ENCODE measurements around the gene MAP2K7.
A peak's percentile ranks its signal among the peaks of the same experiment; 100 is the strongest.

MAP2K7 gene

DNA sequence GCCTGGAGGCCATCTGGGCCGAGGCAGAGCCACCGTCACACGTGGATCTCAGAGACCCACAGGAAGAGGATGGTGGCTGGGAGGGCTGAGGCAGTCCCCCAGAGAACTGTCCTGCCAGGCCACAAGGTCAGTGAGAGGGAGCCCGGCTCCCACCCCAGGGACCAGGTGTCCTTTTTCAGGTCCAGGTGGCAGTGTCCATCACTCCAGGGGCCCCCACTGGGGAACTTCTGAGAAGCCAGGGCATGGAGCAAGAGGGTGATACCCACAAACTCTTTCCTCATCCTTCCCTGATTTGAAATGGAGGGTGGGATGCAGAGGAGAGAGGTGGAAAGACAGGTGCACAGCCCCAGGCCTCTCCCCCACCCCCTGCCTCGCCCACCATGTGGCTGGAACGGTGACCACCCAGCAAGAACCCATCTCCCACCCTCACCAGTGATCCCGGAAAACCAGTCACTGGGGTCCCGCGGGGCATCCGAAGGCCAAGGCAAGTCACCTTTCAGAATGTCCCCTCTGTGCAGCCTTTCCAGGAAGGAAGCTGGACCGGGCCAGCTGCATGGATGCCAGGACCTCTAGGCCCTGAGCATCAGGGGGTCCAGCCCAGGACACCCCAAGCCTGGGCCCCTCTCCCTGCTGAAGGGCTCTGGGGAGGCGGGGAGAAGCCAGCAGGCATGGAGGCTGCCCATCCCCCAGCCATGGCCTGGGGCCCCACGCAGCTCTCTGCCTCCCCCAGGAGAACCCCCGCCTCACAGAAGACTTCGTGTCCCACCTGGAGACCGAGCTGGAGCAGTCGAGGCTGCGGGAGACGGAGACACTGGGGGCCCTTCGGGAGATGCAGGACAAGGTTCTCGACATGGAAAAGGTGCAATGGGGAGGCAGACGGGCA, 43.6 kb upstream of the MAP2K7 start:
- TF ChIP-seq, protein P1, sequence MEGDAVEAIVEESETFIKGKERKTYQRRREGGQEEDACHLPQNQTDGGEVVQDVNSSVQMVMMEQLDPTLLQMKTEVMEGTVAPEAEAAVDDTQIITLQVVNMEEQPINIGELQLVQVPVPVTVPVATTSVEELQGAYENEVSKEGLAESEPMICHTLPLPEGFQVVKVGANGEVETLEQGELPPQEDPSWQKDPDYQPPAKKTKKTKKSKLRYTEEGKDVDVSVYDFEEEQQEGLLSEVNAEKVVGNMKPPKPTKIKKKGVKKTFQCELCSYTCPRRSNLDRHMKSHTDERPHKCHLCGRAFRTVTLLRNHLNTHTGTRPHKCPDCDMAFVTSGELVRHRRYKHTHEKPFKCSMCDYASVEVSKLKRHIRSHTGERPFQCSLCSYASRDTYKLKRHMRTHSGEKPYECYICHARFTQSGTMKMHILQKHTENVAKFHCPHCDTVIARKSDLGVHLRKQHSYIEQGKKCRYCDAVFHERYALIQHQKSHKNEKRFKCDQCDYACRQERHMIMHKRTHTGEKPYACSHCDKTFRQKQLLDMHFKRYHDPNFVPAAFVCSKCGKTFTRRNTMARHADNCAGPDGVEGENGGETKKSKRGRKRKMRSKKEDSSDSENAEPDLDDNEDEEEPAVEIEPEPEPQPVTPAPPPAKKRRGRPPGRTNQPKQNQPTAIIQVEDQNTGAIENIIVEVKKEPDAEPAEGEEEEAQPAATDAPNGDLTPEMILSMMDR (IDR thresholded peaks at IDR 0.05; ENCODE audit: low read length, missing control alignments) = no peak
- no peak overlapping the region for H3K4me3 ChIP-seq (replicated peaks; ENCODE audit: low read depth, low read length)
- no peak for DNase-seq (ENCODE audit: low read depth)

DNA sequence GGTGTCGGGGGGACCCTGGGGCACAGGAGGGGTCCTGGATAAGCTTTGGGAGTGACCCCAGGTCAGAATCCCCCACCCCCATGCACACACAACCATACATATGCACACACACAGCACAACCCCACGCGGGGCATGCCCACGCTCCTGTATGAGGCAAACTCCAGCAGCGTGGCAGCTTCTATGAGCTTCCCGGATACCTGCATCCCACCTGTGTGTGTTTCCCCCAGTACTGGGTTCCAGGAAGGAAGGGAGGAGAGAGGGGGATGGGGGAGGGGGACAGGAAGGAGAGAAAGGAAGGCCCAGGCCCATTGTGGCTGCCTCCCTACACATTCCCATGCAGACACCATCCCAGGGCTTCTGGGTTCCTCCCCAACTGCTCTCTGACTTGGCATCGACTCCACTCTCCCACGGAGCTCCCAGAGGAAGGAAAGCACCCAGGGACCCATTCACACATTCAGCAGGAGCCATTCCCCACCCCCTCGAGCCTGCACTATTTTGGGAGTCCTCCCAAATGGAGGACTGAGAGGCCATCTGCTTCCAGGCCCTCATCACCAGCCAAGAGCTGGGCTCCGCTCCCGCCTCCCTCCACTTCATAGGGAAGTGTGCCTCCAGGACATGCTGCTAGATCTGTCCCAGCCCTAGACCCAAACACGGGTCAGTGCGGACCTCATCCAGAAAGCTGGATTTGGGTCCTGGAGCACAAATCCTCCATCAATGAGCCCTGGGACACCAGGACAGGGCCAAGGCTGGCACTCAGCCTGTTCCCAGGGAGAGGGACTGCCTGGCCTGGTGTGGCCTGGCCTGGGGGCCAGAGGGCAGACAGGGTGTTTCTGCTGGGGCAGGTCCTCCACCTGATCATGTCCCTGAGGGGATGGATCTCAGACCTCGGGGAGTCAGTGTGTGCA, 42.7 kb upstream of the MAP2K7 start:
- no peak for DNase-seq (ENCODE audit: low read depth)
- H3K4me3 ChIP-seq (replicated peaks; ENCODE audit: low read depth, low read length) = no peak overlapping the region
- TF ChIP-seq, protein P1 (IDR thresholded peaks at IDR 0.05; ENCODE audit: low read length, missing control alignments) = no peak

DNA sequence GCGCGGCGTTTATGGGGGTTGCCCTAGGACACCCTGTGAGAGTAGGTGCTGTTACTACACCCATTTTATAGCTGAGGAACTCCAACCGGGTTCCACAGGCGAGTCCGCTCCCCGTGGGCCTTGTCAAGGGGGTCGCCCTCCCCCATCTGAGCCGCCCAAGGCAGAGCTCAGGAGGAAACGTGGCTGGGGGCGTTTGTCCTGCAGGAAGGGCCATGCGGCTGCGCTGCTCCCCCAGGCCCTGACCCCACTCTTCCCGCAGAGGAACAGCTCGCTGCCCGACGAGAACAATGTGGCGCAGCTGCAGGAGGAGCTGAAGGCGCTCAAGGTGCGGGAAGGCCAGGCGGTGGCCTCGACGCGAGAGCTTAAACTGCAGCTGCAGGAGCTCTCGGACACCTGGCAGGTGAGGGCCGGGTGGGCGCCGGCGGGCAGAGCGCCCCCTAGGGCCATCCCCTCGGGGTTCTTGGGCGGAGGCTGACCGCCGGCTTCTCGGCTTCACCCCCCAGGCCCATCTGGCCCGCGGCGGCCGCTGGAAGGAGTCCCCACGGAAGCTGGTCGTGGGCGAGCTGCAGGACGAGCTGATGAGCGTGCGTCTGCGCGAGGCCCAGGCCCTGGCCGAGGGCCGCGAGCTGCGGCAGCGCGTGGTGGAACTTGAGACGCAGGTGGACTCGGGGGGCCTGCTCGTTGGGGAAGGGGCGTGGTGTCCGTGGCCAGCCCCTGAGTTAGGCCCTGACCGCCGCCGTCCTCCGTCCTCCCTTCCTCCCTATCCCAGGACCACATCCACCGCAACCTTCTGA, 41.9 kb upstream of the MAP2K7 start:
- H3K4me3 ChIP-seq (replicated peaks; ENCODE audit: low read depth, low read length) = no peak overlapping the region
- TF ChIP-seq, protein P1 (IDR thresholded peaks at IDR 0.05; ENCODE audit: low read length, missing control alignments) = no peak
- DNase-seq (ENCODE audit: low read depth) = no peak

DNA sequence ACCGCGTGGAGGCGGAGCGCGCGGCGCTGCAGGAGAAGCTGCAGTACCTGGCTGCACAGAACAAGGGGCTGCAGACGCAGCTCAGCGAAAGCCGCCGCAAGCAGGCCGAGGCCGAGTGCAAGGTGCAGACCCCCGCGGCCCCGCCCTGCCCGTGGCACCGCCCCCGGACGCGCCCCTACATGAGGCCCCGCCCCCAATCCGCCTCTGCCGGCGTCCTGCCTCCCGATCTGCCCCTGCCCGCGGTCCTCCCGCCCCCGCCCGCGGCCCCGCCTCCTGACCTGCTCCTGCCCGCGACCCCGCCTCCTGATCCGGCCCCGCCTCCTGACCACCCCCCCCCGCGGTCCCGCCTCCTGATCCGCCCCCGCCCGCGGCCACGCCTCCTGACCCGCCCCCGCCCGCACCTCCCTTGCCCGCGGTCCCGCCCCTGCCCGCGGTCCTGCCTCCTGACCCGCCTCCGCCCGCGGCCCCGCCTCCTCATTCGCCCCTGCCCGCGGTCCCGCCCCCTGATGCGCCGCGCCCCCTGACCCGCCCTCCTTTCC, 41.2 kb upstream of the MAP2K7 start:
- no peak overlapping the region for H3K4me3 ChIP-seq (replicated peaks; ENCODE audit: low read depth, low read length)
- TF ChIP-seq, protein P1 (IDR thresholded peaks at IDR 0.05; ENCODE audit: low read length, missing control alignments) = no peak
- DNase-seq (ENCODE audit: low read depth) = peak; percentile 46

DNA sequence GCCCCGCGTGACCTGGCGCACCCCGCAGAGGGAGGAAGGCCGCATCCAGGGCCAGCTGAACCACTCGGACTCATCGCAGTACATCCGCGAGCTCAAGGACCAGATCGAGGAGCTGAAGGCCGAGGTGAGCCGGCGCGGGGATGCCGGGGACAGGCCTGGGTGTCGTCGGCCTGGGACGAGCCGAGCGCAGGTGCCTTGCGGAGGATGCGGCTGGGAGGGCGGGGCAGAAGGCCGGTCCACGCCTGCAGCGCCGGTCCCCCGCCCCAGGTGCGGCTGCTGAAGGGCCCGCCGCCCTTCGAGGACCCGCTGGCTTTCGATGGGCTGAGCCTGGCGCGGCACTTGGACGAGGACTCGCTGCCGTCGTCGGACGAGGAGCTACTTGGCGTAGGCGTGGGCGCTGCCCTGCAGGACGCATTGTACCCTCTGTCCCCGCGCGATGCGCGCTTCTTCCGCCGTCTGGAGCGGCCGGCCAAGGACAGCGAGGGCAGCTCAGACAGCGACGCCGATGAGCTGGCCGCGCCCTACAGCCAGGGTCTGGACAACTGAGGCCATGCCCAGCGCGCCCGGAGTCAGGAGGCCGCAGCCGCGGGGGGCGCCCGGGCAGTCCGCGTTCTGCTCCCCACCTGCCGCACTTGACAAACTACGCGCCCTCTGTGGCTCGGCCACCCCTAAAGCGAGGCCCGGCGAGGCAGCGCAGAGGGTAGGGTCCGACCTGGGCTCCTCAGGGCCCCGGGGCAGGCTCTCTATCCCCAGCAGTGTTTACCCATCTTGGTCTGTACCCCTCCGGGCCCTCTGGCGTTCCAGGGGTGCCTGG, 40.3 kb upstream of the MAP2K7 start:
- TF ChIP-seq, protein P1 (IDR thresholded peaks at IDR 0.05; ENCODE audit: low read length, missing control alignments) = no peak
- no peak for DNase-seq (ENCODE audit: low read depth)
- no peak overlapping the region for H3K4me3 ChIP-seq (replicated peaks; ENCODE audit: low read depth, low read length)

All from fibroblast of pulmonary artery (primary cell).